ENCODE measurements around the gene TIA1.

- TF ChIP-seq, protein P1, sequence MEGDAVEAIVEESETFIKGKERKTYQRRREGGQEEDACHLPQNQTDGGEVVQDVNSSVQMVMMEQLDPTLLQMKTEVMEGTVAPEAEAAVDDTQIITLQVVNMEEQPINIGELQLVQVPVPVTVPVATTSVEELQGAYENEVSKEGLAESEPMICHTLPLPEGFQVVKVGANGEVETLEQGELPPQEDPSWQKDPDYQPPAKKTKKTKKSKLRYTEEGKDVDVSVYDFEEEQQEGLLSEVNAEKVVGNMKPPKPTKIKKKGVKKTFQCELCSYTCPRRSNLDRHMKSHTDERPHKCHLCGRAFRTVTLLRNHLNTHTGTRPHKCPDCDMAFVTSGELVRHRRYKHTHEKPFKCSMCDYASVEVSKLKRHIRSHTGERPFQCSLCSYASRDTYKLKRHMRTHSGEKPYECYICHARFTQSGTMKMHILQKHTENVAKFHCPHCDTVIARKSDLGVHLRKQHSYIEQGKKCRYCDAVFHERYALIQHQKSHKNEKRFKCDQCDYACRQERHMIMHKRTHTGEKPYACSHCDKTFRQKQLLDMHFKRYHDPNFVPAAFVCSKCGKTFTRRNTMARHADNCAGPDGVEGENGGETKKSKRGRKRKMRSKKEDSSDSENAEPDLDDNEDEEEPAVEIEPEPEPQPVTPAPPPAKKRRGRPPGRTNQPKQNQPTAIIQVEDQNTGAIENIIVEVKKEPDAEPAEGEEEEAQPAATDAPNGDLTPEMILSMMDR (conservative IDR thresholded peaks at IDR 0.05 in 1 of 2, IDR thresholded peaks at IDR 0.05 in 1 of 2; ENCODE audit: low read depth in 1 of 2, low read length in 2 of 2): no peak
- no peak for TF ChIP-seq EZH2 (IDR thresholded peaks at IDR 0.05; ENCODE audit: low read length, missing control alignments)
These were observed 33.4 kb downstream of the TIA1 start for GRCh38 chr2:70214953-70215549.

All from fibroblast of lung (primary cell).